ENCODE data around the gene KDM4C.
A peak's percentile ranks its signal among the peaks of the same experiment; 100 is the strongest.

Gene KDM4C

DNA sequence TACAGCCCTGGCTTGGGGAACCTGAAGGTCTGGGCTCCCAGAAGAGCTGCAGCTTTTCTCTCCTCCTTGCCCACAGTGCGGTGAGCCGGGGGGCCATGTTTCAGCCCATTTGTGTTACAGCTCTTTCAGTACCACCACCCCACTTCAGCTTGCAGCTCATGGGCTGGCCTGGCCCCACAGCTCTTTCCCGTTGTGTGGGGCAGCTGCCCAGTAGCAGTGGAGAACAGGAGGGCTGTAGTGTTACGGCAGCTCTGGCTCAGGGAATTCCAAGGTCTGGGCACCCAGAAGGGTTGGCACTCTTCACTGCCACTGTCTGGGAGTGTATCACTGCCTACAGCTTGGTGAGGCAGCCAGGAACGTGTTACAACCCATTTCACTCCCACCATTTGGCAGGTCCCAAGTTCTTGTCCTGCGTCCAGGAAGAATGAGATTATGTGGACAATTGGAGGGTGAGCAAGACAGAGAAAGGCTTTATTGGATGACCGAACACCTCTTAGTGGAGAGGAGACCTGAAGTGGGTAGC is 390.5 kb downstream of the KDM4C start:
- DNase-seq = no peak

DNA sequence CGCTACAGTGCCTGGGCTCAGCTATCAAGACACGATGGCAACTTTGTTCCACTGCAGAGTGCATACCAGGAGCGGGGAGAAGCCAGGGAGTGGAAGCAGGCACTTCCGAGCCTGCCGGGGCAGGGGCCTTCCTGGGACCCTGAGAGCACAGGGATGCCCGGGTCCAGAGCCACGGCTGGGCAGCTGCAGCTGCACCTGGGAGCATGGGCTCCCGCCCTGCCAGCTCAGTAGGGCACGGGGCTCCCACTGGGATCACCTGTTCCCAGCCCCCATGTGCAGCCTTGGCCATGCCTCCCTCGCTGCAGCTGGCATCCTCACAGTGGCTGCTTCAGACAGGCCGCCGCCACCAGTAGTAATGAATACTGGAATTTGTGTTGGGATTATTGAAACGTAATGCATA is 391.5 kb downstream of the KDM4C start:
- DNase-seq = no peak

DNA sequence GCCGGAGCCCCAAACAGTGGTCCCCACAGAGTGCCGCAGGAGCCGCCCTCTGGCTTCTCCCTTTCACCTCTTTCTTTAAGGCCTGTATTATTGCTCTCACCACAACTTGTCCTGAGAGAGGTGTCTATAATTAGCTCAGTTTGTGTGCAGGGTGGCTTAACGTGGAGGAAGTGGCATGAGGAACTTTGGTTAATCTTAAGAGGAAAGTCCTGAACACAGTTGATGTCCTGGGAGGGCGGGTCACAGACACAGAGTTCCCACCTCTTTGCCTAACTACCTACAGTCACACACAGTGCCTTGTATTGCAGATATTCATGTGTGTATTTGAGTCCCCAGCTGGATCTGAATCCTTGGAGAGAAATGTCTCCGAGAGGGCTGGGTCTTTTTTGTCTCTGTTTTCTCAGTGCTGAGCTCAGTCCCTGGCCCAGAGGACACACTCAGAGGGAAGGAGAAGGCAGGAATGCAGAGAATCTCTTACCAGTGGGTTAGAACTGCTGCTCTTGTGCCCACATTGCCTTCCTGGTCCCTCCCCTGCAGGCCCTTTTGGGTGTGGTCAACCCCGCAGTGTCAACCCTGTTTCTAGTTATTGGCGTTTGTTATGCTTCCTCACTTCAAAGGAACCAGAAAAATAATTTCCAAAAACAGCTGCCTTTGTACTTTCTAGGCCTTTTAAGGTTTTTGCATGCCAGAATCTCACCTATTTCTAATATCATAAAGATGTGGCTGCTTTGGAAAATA is 392.5 kb downstream of the KDM4C start:
- DNase-seq = no peak

DNA sequence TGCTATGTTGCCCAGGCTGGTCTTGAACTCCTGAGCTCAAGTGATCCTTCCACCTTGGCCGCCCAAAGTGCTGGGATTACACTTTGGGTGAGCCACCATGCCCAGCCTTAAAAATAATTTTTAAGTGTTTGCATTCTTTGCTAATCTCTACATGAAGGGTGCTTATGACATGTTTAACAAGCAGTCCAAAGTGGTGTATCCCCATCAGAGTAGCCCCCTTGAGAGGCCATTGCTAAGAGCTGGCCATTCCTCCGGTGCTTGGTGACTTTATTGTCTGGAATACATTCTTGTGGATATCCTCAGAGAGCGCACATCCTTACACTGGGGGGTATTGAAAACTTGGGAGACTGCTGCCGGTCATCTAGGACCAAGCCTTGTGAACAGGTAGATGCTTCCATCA is 395.4 kb downstream of the KDM4C start:
- no peak for DNase-seq

DNA sequence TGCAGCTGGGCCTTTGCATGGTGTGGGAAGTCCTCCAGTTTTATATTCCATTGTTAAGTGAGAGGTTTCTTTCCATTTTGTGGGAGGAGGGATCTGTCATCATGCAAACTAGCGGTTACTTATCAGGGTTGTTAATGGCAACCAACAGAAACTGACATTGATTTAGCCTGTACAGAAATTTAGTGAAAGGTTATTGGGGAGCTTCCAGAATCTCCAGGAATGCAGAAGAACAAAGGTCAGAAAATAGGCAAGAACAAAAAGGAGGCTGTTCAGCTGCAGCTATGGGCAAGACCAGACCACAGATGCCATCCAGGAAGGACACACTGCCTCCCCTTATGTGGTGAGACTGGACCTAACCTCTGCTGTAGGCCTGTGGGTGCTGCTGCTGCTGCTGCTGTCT is 395.8 kb downstream of the KDM4C start:
- no peak for DNase-seq

DNA sequence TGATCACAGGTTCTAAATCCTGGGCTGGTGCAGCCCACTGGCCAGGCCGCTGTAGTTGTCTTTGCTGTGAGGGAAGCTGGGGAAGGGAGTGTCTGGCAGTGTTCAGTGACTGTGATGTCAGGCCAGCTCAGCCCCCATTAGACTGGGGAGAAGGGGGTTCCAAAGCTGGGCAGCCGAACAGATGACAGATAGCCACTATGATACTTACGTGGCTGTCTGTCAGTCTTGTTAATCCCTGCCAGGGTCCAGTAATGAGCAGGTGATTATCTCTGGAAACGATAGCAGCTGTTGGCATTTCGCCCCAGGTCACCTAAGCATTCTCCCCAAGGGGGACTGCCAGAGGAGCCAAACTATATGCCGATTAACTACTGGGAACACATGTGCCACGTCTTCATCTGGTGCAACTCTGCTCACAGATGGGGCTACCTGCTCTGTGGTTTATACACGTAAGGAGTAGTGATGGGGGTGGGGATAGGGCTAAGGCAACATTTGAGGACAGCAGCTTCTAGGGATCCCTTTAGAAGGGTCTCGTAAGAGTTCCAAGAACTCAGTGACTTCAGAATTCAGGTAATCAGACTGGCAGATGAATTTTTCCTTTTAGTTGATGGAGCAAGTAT is 396.3 kb downstream of the KDM4C start:
- no peak for DNase-seq

DNA sequence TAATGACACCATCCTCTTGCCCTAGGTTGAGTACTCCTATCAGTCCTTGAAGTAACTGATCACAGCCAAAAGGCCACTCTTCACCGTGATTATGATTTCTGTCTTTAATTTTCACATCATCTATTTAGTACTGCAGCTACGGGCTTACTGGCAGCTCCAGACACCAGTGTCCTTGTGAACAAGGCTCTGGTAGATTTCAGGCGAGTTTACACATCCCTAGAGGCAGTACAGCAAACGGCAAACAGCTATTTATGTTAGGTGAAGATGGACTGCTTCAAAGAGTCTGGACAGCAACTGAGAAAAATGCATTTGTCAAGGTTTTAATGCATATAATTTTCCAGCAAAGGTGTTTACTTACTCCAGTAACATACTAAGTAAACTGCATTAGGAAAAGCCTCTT is 396.9 kb downstream of the KDM4C start:
- DNase-seq = no peak

DNA sequence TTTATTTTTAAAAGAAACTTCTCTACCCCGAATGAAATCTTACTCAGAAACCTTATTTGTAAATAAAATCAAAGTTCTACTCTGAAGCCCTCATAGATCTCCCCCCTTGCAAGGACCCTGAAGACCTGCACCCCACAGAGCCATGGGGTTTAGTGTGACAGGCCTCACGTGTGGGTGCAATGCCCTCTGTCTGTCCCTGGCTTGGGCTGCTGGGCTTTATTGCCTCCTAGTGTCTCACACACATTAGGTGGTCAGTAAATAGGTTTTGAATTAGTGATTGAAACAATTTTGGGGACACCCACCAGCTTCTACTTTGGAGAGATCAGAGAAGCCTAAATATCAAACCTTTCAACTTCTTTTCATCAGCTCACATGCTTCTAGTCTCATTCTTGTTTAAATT is 403.7 kb downstream of the KDM4C start:
- no peak for DNase-seq

DNA sequence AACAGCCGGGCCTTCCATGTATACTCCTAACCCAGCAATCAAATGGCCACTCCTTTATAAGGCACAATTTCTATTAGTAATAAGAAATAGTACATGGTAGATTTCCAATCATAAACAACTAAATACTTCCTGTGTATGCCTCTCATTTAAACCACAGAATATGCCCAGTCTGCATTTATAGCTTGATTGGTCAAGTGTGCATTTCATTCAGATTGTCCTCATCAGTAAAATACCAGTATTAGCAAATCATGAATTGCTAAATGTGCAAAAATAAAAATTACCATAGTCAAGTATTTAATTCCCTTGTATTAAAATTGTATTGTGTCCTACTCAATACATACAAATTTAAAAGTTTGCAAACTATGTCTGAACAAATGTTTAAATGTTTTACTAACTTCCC is 406.2 kb downstream of the KDM4C start:
- no peak for DNase-seq

DNA sequence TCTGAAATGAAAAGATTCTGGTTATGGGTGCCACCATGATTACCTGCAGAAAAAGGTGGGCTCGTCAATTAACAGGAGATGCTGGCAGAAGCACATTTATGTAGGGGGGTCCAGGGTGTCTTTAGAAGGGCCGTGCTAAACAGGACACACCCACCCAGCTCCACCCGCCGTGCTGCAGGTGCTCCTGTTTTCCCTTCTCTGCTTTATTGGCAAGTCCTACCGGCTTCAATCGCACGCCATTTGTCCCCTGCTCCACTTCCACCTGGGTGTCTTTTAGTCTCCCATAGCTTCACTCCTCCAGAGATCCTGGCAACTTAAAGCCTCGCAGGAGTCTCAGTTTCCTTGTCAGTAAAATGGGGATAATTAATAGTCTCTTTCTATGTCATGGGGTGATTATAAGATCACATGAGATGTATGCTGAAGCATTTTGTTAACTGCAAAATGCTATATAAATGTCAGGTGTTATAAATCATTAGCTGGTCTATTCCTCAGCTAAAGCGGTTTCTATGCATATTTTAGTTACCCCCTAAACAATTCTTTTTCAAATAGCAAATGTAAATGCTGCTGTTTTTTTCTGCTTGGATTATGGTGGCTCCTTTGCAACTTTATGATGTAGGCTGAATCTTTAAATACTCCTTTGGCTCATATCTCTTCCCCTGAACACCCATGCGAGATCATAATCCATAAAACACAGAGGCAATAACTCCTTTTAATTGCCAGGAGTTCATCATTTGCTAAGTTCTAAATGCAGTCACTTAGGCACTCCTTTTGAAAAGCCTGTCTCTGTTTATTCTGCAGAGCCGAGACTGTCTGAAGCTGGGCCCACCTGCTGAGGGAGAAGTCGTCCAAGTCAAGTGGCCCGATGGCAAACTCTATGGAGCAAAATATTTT is 406.9 kb downstream of the KDM4C start:
- no peak for DNase-seq

DNA sequence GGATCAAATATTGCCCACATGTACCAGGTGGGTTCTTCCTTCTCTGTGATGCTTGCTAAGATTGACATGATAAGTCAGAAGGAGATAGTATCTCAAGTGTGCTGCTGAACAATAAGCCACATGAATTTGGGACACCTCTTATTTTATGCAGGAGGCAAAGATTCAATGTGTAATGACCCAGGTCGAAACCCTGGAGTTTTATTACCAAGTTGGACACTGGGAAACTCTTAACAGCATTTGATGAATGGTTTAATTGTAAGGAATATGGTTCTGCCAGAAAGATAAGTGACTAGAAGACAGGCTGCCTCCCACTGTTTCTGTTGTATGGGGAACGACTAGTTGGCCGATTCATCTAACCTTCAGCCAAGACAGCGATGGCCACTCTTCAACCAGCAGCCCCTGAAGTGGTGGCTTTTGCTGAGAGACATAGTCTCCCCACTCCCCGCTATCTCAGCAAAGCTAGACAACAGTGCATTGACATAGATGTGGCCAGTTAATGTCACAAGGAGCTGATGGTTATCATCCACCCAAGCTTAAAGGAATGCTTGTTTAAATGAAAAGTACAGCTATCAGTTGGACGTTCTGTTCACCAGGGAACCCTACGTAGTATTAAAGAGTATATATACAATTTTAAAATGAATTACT is 407.7 kb downstream of the KDM4C start:
- no peak for DNase-seq

DNA sequence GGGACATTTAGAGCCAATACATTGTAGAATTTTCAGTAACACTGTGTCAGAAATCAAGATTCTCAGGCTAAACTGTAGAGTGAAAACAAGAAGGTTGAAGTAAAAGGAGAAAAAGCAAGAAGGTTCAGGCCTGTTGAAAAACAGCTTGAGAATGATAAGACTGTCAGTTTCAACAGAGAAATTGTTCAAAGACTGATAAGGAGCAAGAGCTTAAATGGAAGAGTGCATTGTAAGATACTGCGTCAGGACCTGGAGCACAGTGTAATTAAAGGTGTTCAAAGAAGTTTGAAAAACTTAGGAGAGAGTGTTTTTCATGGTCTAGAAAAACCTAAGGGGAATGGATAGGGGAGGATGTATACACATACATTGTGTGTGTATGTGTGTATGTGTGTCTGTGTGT is 408.3 kb downstream of the KDM4C start:
- no peak for DNase-seq

DNA sequence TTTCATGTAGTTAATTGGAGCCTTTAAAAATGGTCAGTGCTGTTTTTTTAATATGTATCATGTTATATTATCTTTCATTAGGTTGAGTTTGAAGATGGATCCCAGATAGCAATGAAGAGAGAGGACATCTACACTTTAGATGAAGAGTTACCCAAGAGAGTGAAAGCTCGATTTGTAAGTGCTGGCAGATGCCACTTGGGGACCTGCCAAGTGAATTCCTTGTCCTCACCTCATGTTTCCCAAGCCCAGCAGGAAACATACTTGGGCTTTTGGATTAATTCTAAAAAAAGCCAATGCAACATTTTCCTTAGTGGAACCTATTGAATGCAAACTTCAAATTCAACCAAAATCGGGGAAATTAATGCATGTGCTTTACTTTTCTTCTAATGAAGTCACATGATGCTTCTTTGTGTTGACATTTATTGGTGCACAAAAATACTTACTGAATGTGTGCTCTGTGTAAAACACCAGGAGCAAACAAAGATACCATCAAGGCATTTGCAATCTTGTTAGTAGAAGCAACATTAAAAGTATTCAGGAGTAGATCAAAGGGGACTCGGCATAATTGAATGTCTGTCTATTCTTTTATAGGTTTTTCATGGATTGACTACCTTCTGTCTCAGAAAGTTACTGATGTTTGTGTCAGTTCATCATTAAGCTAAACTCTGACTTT is 412.1 kb downstream of the KDM4C start:
- peak; percentile 26 to 73 for DNase-seq

DNA sequence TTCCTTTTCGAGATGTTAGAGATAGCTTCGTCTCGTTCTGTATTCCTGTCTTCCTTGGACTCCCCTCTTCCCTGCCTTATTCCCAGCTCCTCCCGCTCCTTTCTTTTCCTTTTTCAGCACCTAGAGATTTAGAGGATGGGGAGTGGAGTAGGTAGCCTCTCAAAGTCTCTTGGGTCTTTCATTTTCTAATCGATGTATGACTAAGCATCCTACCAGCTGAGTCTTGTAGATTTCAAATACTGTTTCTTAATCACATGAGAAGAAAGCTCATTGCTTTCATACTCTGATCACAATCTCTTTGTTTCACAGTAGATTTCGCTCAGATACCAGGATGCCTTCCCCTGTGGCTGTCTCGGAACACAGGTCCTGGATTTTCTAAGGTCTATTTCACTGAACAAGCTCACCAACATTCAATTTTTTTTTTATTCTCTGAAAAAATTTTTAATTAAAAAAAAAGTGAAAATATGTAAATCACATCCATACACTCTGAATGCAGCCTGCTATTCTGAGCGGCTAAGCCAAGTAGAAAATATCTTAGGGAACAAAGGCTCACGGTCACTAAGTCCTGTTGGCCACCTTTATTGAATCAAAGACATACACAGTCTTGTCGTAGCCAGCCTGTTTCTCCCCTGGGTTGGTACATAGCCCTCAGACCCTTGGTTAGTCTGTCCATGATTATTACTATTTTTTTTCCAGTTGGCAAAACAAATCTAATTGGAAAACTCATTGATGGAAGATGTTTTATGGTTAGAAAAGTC is 413.8 kb downstream of the KDM4C start:
- DNase-seq = no peak

DNA sequence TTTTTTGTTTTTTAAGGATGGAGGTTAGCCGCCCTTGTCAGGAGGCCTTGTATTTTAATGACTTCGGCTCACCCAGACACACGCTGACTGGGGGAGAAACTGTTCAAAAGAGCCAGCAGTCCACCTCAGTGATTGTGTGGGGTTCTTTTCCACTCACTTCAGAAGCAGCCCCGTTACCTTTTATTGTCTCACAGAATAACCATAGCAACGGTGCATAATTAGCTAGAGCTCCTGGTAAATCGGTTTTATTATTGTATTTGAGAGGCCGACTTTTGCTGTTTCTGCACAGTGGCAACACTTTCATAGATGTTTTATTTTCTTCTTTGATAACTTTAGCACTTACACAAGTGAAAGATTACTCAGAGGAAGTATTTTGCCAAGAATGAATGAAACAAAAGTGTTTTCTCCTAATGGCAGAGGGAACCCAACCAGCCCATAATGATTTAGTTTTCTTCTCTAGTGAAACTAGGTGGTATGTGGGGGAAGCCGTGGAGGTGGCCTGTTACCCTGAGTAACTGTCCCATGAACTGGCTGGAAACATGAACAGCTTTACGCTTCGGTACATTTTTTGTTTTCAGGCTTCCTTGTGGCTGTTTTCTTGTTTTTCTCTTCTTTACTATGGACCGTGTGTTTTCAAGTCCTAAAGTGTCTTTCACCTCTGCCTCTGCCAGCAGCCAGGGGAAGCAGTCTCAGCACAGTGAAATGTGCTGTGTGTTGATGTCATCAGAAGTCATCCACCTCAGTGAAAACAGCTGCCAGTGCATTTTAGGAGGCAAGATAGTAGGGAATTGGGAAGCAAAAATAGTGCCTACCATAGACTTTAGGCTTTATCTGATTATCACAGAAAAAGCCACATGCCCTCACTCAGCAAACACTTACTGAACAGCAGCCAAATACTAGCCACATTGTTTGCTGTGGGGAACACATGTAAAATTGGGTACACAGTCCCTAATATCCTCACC is 414.7 kb downstream of the KDM4C start:
- DNase-seq = no peak

DNA sequence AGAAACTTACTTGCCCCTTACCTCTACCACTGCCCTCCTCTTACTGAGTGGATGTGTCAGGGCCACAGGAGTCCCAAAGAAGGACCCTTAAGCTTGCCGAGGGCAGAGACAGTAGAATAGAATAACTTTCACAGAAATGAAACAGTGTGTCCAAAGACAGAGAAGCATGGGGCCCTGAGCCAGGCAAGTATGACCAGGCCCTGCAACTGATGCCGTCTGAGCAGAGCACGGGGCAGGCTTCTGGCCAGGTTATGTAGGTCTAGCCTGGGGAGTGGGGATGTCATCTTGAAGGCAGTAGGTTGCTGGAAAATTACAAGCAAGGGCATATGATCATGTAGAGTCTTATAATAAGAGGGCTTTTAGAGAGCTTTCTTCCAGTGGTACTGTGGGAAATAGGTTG is 415.4 kb downstream of the KDM4C start:
- DNase-seq = no peak

DNA sequence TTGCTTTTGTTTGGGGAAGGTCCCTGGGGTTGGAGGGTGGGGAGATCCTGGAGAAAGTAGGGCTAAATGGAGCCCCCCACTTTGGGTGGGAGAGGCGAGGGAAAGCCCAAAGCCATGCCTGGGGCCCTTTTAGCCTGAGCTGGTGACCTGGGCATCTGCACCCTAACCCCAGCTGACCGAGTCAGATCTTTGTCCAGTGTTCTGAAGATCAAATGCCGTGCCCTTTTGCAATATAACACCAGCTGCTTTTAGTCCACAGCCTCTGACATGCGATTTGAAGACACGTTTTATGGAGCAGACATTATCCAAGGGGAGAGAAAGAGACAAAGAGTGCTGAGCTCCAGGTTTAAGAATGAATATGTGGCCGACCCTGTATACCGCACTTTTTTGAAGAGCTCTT is 416.5 kb downstream of the KDM4C start:
- no peak for DNase-seq

DNA sequence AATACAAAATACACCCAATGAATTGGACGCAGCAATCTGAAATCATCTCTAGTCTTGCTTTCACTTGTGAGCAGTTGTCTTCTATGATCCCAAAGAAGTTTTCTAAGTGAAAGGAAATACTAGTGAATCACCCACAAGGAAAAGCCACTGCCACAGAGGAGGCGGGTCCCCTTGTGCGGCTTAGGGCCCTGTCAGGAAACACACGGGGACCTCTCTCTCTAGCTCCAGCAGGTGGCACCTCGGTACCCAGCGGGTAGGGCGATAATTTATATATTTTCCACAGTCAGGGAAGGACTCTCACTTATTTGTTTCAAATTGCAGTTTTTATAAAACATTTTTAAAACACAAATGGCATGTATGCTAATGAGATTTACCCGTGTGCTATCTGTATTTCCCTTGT is 417.1 kb downstream of the KDM4C start:
- DNase-seq = no peak

DNA sequence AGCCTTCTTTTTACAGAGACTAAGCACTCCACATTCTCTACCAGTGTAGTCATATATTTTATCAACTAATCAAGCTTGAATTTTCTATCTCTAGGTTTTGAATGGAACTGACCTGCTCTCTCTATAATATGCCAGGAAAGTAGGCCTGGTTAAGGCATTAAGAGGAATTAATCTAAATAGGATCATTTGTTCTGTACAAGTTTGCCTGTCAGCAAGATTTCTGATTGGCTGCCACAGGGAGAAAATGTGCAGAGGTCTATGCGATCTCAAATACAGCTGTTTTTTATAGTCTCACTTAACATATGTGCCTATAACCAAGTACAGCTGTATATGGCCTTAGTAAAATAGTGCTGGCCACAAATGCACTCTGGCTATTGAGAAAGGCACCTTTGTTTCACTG is 418.8 kb downstream of the KDM4C start:
- no peak for DNase-seq

DNA sequence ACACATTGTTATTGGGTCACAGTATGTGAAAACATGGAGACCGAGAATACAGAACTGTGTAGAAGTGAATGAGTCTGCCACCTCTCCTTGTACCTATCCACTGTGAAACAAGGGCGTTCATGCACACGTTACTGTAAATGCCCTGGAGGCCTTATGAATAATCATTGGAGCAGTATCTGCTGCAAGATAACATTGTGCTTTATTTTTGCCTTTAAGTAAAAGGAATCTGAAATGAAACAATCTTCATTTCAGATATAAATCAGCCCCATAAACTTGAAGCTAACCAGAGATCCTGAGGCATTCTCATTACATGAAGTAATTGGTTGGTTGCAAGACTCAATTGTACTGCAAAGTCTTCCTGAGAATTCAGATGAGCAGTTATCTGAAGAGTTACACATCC is 419.6 kb downstream of the KDM4C start:
- no peak for DNase-seq

DNA sequence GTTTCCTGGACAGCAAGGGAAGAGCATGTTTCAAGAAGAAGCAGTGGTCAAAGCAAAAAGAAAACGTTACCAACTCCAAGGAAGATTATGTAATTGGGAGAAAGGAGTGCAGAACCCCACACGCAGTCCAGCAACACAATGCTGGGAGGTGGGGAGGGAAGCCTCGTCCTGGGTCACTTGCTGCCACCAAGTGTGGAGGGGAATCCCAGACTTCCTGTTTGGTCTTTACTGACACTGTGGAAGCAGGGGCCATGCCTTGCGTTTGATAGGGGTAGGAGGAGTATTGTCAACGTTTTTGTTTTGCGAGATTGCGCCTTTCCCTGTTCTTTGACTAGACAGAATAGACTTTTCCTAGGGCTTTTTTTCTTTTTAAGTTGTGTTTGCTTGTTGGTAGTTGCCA is 421.0 kb downstream of the KDM4C start:
- no peak for DNase-seq

Data from NCI-H446 (cell line).